Measurements from ENCODE around the gene CDH4. TPM values are rescaled to one million over a fixed set of nuclear protein-coding genes. Genes with fewer than 3 reads are reported as not detected.

The CDH4 gene
- total RNA-seq, 2 donors from 2014 or later: not detected

- Histone ChIP-seq H3K36me3 (no peaks in the 10 kb centered on the region), H3K9me3 (no peaks in the 10 kb centered on the region), H3K27ac (no peak overlapping the region), H3K27me3 (replicated peaks; ENCODE audit: insufficient read depth) (no peaks in the 10 kb centered on the region), H3K4me3 (no peak overlapping the region), H3K4me1 (ENCODE audit: control insufficient read depth in 1 of 2, low read depth in 2 of 2) (no peaks in the 10 kb centered on the region)
- ATAC-seq (ENCODE audit: insufficient number of reproducible peaks, low FRiP score, low read depth) (no peak), DNase-seq (ENCODE audit: low spot score) (no peak)
- no peak for TF ChIP-seq CTCF (IDR thresholded peaks at IDR 0.05)
These were observed 475.7 kb downstream of the CDH4 start for GRCh38 chr20:61727761-61728160.

GRCh38 chr20:61728326-61728725, 476.3 kb downstream of the CDH4 start:
- H3K27me3 ChIP-seq (replicated peaks; ENCODE audit: insufficient read depth): no peaks in the 10 kb centered on the region
- ATAC-seq (ENCODE audit: insufficient number of reproducible peaks, low FRiP score, low read depth): no peak
- no peak for TF ChIP-seq CTCF (IDR thresholded peaks at IDR 0.05)

GRCh38 chr20:61728786-61729770, 477.0 kb downstream of the CDH4 start:
- no peak for TF ChIP-seq CTCF (IDR thresholded peaks at IDR 0.05)
- Histone ChIP-seq H3K36me3 (no peaks in the 10 kb centered on the region), H3K27me3 (replicated peaks; ENCODE audit: insufficient read depth) (no peaks in the 10 kb centered on the region), H3K27ac (no peak overlapping the region), H3K4me1 (ENCODE audit: control insufficient read depth in 1 of 2, low read depth in 2 of 2) (no peaks in the 10 kb centered on the region), H3K9me3 (no peaks in the 10 kb centered on the region), H3K4me3 (no peak overlapping the region)
- ATAC-seq (ENCODE audit: insufficient number of reproducible peaks, low FRiP score, low read depth): no peak
- DNase-seq (ENCODE audit: low spot score): no peak

More at GRCh38 chr20:61728326-61728725, 476.3 kb downstream of the CDH4 start:
- no peaks in the 10 kb centered on the region for H3K4me1 ChIP-seq (ENCODE audit: control insufficient read depth in 1 of 2, low read depth in 2 of 2)
- H3K36me3 ChIP-seq: no peaks in the 10 kb centered on the region
- no peaks in the 10 kb centered on the region for H3K9me3 ChIP-seq
- no peak overlapping the region for H3K4me3 ChIP-seq
- H3K27ac ChIP-seq: no peak overlapping the region
- no peak for DNase-seq (ENCODE audit: low spot score)

GRCh38 chr20:61730631-61731362, 478.7 kb downstream of the CDH4 start:
- no peaks in the 10 kb centered on the region for H3K27me3 ChIP-seq (replicated peaks; ENCODE audit: insufficient read depth)

More at GRCh38 chr20:61730631-61731362, 478.7 kb downstream of the CDH4 start:
- Histone ChIP-seq H3K9me3 (no peaks in the 10 kb centered on the region), H3K4me1 (ENCODE audit: control insufficient read depth in 1 of 2, low read depth in 2 of 2) (no peaks in the 10 kb centered on the region), H3K27ac (no peak overlapping the region), H3K4me3 (no peak overlapping the region), H3K36me3 (no peaks in the 10 kb centered on the region)
- ATAC-seq (ENCODE audit: insufficient number of reproducible peaks, low FRiP score, low read depth): no peak
- TF ChIP-seq CTCF (IDR thresholded peaks at IDR 0.05): no peak
- no peak for DNase-seq (ENCODE audit: low spot score)
